IMR-90 (cell line): ENCODE data around the gene IL1RL1.

Experiments
- CEBPB ChIP-seq: IDR thresholded peaks from 2 replicates; pipeline ENCODE4 v1.6.1; 2012; ENCODE audit warnings: low read depth, low read length, improper control_type of control experiment
- RCOR1 ChIP-seq: IDR thresholded peaks from 2 replicates; pipeline ENCODE4 v1.6.1; 2012; ENCODE audit warnings: mild to moderate bottlenecking, low read length, improper control_type of control experiment; ENCODE audit not compliant: insufficient replicate concordance
- TF ChIP-seq, protein P1 (sequence below): conservative IDR thresholded peaks from 2 replicates; pipeline ENCODE4 v1.5.1; 2012; ENCODE audit warnings: mild to moderate bottlenecking, low read depth, low read length, improper control_type of control experiment

DNA sequence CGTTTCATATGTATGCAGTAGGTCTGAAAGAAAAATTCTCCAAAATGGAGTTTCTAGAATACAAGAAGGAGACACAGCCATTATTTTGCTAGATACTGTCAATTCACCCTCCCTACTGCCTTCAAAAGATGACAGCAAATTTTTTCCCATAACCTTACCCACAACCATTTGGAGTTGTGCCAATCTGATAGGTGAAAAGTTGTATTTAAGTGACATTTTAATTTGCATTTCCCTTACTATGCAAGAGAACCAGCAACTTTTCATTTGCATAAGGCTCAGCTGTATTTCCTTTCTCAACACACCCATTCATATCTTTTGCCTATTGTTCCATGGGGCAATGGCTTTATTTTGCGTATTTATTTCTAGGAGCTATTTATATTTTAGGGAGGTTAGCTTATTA is 80.2 kb downstream of the IL1RL1 start:
- TF ChIP-seq, protein P1, sequence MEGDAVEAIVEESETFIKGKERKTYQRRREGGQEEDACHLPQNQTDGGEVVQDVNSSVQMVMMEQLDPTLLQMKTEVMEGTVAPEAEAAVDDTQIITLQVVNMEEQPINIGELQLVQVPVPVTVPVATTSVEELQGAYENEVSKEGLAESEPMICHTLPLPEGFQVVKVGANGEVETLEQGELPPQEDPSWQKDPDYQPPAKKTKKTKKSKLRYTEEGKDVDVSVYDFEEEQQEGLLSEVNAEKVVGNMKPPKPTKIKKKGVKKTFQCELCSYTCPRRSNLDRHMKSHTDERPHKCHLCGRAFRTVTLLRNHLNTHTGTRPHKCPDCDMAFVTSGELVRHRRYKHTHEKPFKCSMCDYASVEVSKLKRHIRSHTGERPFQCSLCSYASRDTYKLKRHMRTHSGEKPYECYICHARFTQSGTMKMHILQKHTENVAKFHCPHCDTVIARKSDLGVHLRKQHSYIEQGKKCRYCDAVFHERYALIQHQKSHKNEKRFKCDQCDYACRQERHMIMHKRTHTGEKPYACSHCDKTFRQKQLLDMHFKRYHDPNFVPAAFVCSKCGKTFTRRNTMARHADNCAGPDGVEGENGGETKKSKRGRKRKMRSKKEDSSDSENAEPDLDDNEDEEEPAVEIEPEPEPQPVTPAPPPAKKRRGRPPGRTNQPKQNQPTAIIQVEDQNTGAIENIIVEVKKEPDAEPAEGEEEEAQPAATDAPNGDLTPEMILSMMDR = no peak
- TF ChIP-seq RCOR1 (no peak), CEBPB (no peak)
